Measurements from ENCODE around the gene PDE9A.

Gene PDE9A

GRCh38 chr21:42642219-42642745 is 11.1 kb upstream of the PDE9A start:
- no peak for DNase-seq (ENCODE audit: low spot score)

GRCh38 chr21:42644223-42645208 is 8.9 kb upstream of the PDE9A start:
- DNase-seq (ENCODE audit: low spot score) = no peak

- no peak for DNase-seq (ENCODE audit: low spot score)
Observed at GRCh38 chr21:42645211-42646075, 8.0 kb upstream of the PDE9A start.

- DNase-seq (ENCODE audit: low spot score) = no peak
Observed at GRCh38 chr21:42646076-42646825, 7.2 kb upstream of the PDE9A start.

- no peak for DNase-seq (ENCODE audit: low spot score)
Observed at GRCh38 chr21:42646836-42647235, 6.6 kb upstream of the PDE9A start.

GRCh38 chr21:42648606-42649005 is 4.8 kb upstream of the PDE9A start:
- DNase-seq (ENCODE audit: low spot score) = no peak

- DNase-seq (ENCODE audit: low spot score) = no peak
Observed at GRCh38 chr21:42649122-42650032, 4.0 kb upstream of the PDE9A start.

GRCh38 chr21:42650033-42650370 is 3.4 kb upstream of the PDE9A start:
- no peak for DNase-seq (ENCODE audit: low spot score)

GRCh38 chr21:42650441-42651421 is 2.7 kb upstream of the PDE9A start:
- no peak for DNase-seq (ENCODE audit: low spot score)

GRCh38 chr21:42651515-42652401 is 1.7 kb upstream of the PDE9A start:
- no peak for DNase-seq (ENCODE audit: low spot score)

- DNase-seq (ENCODE audit: low spot score) = no peak
Observed at GRCh38 chr21:42652527-42653230, 742 bp upstream of the PDE9A start.

- no peak for DNase-seq (ENCODE audit: low spot score)
Observed at GRCh38 chr21:42654179-42654912, 925 bp downstream of the PDE9A start.

- DNase-seq (ENCODE audit: low spot score) = no peak
Observed at GRCh38 chr21:42654913-42655795, 1.7 kb downstream of the PDE9A start.

- DNase-seq (ENCODE audit: low spot score) = no peak
Observed at GRCh38 chr21:42655796-42656770, 2.7 kb downstream of the PDE9A start.

- DNase-seq (ENCODE audit: low spot score) = no peak
Observed at GRCh38 chr21:42656872-42657271, 3.5 kb downstream of the PDE9A start.
